IPS-15b (cell line): ENCODE results near the gene MOCOS.
"Not testable (repeated sequence)": the region's sequence is repeated elsewhere in the genome, so short reads cannot be mapped to it uniquely, and the experiment has no call there.

Experiments used
- H3K27me3 ChIP-seq: one replicate; pipeline ENCODE4 v1.6.1; 2013; ENCODE audit warnings: low read length; ENCODE audit not compliant: control insufficient read depth, insufficient read depth
- H3K36me3 ChIP-seq: one replicate; pipeline ENCODE4 v1.6.1; 2013; ENCODE audit warnings: low read length; ENCODE audit not compliant: control insufficient read depth, insufficient read depth
- H3K4me1 ChIP-seq: one replicate; pipeline ENCODE4 v1.6.1; 2013; ENCODE audit warnings: mild to moderate bottlenecking, low read length; ENCODE audit not compliant: control insufficient read depth, insufficient read depth
- H3K4me3 ChIP-seq: one replicate; pipeline ENCODE4 v1.5.1; 2013; ENCODE audit warnings: low read depth, low read length
- H3K9ac ChIP-seq: one replicate; pipeline ENCODE4 v1.6.1; 2013; ENCODE audit warnings: low read depth, mild to moderate bottlenecking, low read length
- H3K9me3 ChIP-seq: one replicate; pipeline ENCODE4 v1.6.1; 2013; ENCODE audit warnings: mild to moderate bottlenecking, low read length; ENCODE audit not compliant: control insufficient read depth, insufficient read depth

Gene MOCOS

GRCh38 chr18:36158266-36158867, 28.9 kb upstream of the MOCOS start:
- H3K4me3 ChIP-seq: no peak overlapping the region
- H3K9ac ChIP-seq: no peak overlapping the region
- no peaks in the 10 kb centered on the region for H3K9me3 ChIP-seq
- peaks cover 29% of the 10 kb centered on the region for H3K36me3 ChIP-seq
- H3K4me1 ChIP-seq: no peaks in the 10 kb centered on the region
- no peaks in the 10 kb centered on the region for H3K27me3 ChIP-seq

- Histone ChIP-seq H3K9me3 (no peaks in the 10 kb centered on the region), H3K27me3 (no peaks in the 10 kb centered on the region), H3K4me3 (no peak overlapping the region), H3K9ac (no peak overlapping the region), H3K36me3 (peaks cover 20% of the 10 kb centered on the region), H3K4me1 (no peaks in the 10 kb centered on the region)
Observed at GRCh38 chr18:36160959-36161371, 26.3 kb upstream of the MOCOS start.

GRCh38 chr18:36162981-36163380, 24.3 kb upstream of the MOCOS start:
- Histone ChIP-seq H3K9ac (no peak overlapping the region), H3K27me3 (no peaks in the 10 kb centered on the region), H3K36me3 (peaks cover 15% of the 10 kb centered on the region), H3K4me3 (no peak overlapping the region), H3K4me1 (no peaks in the 10 kb centered on the region), H3K9me3 (no peaks in the 10 kb centered on the region)

GRCh38 chr18:36167692-36168218, 19.5 kb upstream of the MOCOS start:
- Histone ChIP-seq H3K27me3 (no peaks in the 10 kb centered on the region), H3K36me3 (peaks cover 16% of the 10 kb centered on the region), H3K4me3 (no peak overlapping the region), H3K9me3 (no peaks in the 10 kb centered on the region), H3K4me1 (no peaks in the 10 kb centered on the region), H3K9ac (no peak overlapping the region)

GRCh38 chr18:36168296-36168695, 19.0 kb upstream of the MOCOS start:
- H3K4me3 ChIP-seq, H3K27me3 ChIP-seq, H3K9me3 ChIP-seq, H3K9ac ChIP-seq, H3K4me1 ChIP-seq: not testable (repeated sequence)
- peaks cover 16% of the 10 kb centered on the region for H3K36me3 ChIP-seq

GRCh38 chr18:36169938-36170337, 17.4 kb upstream of the MOCOS start:
- Histone ChIP-seq H3K36me3 (peaks cover 18% of the 10 kb centered on the region), H3K27me3 (no peaks in the 10 kb centered on the region), H3K9ac (no peak overlapping the region)

GRCh38 chr18:36175481-36175880, 11.8 kb upstream of the MOCOS start:
- Histone ChIP-seq H3K9ac (no peak overlapping the region), H3K9me3 (no peaks in the 10 kb centered on the region), H3K4me1 (no peaks in the 10 kb centered on the region), H3K36me3 (peaks cover 8% of the 10 kb centered on the region), H3K27me3 (no peaks in the 10 kb centered on the region), H3K4me3 (no peak overlapping the region)

More at GRCh38 chr18:36169938-36170337, 17.4 kb upstream of the MOCOS start:
- no peaks in the 10 kb centered on the region for H3K4me1 ChIP-seq
- no peak overlapping the region for H3K4me3 ChIP-seq
- no peaks in the 10 kb centered on the region for H3K9me3 ChIP-seq

GRCh38 chr18:36176177-36176584, 11.1 kb upstream of the MOCOS start:
- Histone ChIP-seq H3K9ac (no peak overlapping the region), H3K27me3 (no peaks in the 10 kb centered on the region), H3K4me1 (no peaks in the 10 kb centered on the region), H3K4me3 (no peak overlapping the region), H3K36me3 (peaks cover 4% of the 10 kb centered on the region), H3K9me3 (no peaks in the 10 kb centered on the region)

- Histone ChIP-seq H3K27me3 (no peaks in the 10 kb centered on the region), H3K36me3 (peaks cover 4% of the 10 kb centered on the region), H3K4me3 (no peak overlapping the region), H3K9ac (no peak overlapping the region), H3K4me1 (no peaks in the 10 kb centered on the region), H3K9me3 (no peaks in the 10 kb centered on the region)
Observed at GRCh38 chr18:36176711-36177110, 10.6 kb upstream of the MOCOS start.

GRCh38 chr18:36177913-36178312, 9.4 kb upstream of the MOCOS start:
- Histone ChIP-seq H3K4me1 (no peaks in the 10 kb centered on the region), H3K27me3 (no peaks in the 10 kb centered on the region), H3K4me3 (no peak overlapping the region), H3K9me3 (no peaks in the 10 kb centered on the region), H3K9ac (no peak overlapping the region), H3K36me3 (peaks cover 4% of the 10 kb centered on the region)

- Histone ChIP-seq H3K27me3 (peaks cover 10% of the 10 kb centered on the region), H3K4me3 (no peak overlapping the region), H3K4me1 (peaks cover 3% of the 10 kb centered on the region), H3K36me3 (peaks cover 3% of the 10 kb centered on the region), H3K9ac (no peak overlapping the region), H3K9me3 (no peaks in the 10 kb centered on the region)
Observed at GRCh38 chr18:36179562-36180355, 7.5 kb upstream of the MOCOS start.

GRCh38 chr18:36181441-36181840, 5.9 kb upstream of the MOCOS start:
- Histone ChIP-seq H3K36me3 (no peaks in the 10 kb centered on the region), H3K4me1 (peaks cover 6% of the 10 kb centered on the region), H3K9me3 (no peaks in the 10 kb centered on the region), H3K27me3 (peaks cover 26% of the 10 kb centered on the region), H3K4me3 (no peak overlapping the region), H3K9ac (no peak overlapping the region)
